Activated CD4-positive, alpha-beta T cell treated with anti-CD3 and anti-CD28 coated beads, Interleukin-10, Interleukin-2, amounts not matched to agents 100 ng/mL and 50 ng/mL, durations not matched to agents 16 hours and 8 hours (primary cell): ENCODE data around the gene CHTF18.
"Not testable (repeated sequence)": the region's sequence is repeated elsewhere in the genome, so short reads cannot be mapped to it uniquely, and the experiment has no call there.

ENCODE experiments used
- DNase-seq: peaks from one replicate; pipeline ENCODE4 v3.0.0-alpha.2; 2020

CHTF18 gene

GRCh38 chr16:788399-789126, at the start of gene CHTF18:
Gene CHTF18, plus strand, starts transcription at chr16:788620. Its CDS starts 65 bp downstream, at chr16:788685.
- peak; percentile 96 for DNase-seq

DNA sequence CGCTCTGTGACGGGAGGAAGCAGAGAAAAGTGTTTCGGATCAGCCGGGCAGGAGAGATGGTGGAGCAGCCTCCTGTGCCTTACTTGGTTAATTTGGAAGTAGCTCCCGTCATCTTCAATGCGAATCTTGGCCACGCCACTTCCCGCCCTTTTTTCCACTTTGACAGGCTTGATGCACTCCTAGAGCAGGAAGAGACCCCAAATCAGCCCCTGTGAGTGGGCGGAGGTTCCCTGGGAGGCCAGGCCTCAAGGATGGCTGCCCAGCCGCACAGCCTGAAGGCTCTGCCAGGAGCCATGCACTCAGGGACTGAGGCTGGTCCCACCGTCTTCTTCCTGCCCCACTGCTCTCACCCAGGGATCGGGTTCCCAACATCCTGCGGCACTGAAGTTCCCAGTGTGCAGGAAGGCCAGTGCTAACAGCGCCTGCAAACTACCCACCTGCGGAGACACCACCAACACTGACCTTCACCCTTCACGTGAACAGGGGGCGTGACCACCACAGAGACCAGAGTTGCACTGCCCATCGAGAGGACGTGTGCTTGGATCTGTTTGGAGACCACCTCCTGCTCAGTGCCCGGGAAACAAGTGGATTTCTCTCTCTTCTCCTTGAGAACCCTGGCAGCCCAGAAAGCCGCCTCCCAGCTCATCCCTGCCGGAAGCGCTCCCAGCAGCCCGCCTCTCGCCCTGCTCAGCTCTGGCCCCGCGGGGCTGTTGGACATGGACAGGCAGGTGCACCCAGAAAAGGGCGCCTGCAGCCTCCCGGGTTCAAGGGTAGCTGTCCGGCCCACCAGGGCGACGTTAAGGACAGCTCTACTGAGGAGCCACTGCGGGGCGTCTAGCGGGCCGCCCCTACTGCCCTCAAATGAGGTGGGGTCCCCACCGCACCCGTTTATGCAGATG, 48.6 kb upstream of the CHTF18 start:
- DNase-seq = no peak

- DNase-seq = no peak
Observed at GRCh38 chr16:740459-740763, 48.0 kb upstream of the CHTF18 start.

DNA sequence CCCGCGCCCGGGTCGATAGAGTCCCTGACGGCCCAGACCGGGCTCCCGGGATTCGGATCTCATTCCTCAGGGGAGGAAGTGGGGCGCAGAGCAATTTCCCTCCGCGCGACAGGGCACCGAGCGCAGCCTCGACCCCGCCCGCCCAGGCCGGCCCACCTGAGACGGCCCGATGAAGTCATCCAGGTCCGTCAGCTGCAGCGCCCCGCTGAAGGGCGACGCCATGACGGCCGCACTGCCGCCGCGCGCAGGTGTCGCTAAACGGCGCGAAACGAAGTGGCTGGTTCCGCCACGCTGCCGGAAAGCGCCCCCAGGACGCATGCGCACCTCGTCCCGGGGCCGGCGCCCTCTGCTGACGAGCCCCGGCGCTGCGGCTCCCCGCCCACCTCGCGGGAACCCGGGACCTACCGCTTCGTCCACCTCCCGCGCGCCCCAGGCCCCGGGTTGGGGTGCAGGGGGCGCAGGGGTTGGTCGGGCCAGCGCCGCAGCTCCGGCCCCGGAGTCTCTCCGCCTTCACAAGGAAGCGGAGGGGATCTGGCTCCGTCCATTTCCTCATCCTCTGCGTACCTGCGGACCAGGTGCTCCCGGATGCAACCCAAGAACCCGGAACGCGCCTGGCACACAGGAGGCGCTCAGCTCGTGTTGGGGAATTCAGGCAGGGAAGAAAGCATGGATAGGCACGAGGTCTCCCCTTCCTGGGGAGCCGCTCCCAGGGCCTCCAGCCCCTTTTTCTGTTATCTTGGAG, 47.5 kb upstream of the CHTF18 start, which contains the start of gene CIAO3:
CIAO3 (minus strand) TSS at position 234 of the 742 bp plus-strand sequence; CDS start at position 222, 12 bp downstream.
- peak; percentile 94 for DNase-seq

GRCh38 chr16:741986-742629, 46.3 kb upstream of the CHTF18 start:
- no peak for DNase-seq

DNA sequence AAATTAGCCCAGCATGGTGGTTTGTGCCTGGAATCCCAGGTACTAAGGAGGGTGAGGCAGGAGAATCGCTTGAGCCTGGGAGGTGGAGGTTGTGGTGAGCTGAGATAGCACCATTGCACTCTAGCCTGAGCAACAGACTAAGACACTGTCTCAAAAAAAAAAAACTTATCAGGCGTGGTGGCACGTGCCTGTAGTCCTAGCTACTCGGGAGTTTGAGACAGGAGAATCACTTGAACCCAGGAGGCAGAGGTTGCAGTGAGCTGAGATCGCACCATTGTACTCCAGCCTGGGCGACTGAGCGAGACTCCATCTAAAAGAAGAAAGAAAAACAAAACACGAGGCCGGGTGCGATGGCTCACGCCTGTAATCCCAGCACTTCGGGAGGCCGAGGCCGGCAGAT, 45.5 kb upstream of the CHTF18 start:
- DNase-seq = not testable (repeated sequence)

GRCh38 chr16:743794-744500, 44.5 kb upstream of the CHTF18 start:
- no peak for DNase-seq

DNA sequence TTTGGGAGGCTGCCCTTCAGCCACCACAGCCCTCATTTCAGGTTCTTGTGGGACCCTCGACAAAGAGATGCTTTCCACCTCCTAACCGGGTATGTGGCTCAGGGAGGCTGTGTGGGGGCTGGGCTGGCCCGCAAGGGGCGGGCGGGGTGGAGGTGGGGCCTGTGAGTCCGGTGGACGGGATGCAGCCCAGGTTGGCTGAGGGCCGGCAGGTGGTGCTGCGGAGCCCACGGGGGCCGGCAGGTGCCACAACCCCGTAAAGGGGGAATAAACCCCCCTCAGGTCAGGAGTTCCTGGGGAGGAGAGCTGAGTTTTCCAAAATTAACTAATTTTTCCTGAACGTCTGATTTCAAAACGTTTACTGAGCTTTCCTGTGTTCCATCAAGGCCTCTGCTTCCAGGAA, 42.7 kb upstream of the CHTF18 start:
- peak; percentile 50 for DNase-seq

GRCh38 chr16:746637-747036, 41.8 kb upstream of the CHTF18 start:
- no peak for DNase-seq

DNA sequence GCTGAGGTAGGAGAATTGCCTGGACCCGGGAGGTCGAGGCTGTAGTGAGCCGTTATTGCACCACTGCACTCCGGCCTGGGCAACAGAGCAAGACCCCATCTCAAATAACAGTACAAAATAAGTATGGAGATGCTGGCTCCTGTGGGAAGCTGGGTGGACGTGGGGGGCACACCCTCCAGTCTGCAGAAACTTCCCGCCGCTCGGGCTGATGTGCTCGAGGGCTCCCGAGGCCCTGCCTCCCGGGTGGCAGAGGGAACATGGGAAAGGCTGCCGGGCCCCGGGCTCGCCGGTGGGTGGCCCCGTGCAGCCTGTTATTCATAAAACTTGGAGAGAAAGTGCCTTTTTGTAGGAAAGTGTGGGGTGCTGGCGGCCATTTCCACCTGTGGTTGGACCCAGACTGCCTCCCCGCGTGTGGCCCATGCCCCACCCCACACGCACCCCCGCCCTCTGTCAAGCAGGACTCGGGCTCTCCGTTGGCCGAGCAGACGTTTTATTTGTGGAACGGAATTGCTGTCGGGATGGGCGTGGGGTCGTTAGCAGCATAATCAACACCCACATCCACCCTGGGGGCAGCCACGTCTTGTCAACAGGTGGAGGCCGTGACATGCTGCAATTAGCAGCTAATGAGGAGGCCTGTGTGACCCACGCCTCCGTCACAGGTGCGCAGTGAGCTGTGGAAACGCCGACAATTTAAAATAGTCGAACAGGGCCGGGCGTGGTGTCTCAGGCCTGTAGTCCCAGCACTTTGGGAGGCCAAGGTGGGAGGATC, 40.3 kb upstream of the CHTF18 start:
- DNase-seq = no peak

DNA sequence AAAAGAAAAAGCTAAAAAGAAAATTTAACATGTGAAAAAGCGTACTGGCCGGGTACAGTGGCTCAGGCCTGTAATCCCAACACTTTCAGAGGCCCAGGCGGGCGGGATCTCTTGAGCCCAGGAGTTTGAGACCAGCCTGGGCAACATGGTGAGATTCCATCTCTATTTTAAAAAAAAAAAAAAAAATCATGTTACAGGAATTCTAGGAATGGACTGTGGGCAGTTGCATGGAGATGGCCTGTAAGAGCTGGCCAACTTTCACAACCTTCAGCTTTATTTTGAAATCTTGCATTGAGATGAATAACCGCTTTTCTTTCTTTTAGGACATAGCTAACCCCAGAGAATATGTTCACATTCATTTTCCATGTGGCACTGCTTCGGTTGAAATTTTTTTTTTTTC, 39.4 kb upstream of the CHTF18 start:
- no peak for DNase-seq

GRCh38 chr16:750485-750884, 37.9 kb upstream of the CHTF18 start:
- no peak for DNase-seq

GRCh38 chr16:751152-752006, 37.0 kb upstream of the CHTF18 start:
- DNase-seq = no peak

DNA sequence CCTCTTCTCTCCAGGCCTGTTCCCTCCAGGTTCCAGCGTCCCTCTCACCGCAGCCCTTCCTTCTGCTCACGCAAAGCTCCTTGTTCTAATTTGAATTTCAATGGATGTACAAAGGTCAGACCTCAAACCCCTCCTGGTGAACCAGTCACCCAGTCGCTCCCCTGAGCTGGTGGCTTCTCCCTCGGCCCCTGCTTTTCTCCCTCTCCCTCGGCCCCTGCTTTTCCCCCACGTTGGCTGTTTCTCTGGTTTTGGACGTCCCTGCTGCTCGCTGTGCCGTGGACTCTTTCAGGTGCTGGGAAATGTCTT, 36.5 kb upstream of the CHTF18 start:
- no peak for DNase-seq

GRCh38 chr16:754121-754607, 34.3 kb upstream of the CHTF18 start:
- not testable (repeated sequence) for DNase-seq

DNA sequence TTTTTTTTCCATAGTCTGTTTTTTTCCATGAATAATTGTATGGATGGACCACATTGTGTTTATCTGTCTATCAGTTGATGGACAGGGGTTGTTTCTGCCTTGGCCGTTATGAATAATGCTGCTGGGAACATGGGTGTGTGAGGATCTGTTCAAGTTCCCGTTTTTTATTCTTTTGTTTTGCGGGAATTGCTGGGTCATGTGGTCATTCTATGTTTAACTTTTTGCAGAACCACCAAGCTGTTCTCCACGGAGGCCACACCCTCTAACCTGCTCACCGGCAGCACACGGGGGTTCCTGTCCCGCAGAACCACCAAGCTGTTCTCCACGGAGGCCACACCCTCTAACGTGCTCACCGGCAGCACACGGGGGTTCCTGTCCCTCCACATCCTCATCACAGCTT, 33.8 kb upstream of the CHTF18 start:
- DNase-seq = no peak

- no peak for DNase-seq
Observed at GRCh38 chr16:756428-756827, 32.0 kb upstream of the CHTF18 start.

DNA sequence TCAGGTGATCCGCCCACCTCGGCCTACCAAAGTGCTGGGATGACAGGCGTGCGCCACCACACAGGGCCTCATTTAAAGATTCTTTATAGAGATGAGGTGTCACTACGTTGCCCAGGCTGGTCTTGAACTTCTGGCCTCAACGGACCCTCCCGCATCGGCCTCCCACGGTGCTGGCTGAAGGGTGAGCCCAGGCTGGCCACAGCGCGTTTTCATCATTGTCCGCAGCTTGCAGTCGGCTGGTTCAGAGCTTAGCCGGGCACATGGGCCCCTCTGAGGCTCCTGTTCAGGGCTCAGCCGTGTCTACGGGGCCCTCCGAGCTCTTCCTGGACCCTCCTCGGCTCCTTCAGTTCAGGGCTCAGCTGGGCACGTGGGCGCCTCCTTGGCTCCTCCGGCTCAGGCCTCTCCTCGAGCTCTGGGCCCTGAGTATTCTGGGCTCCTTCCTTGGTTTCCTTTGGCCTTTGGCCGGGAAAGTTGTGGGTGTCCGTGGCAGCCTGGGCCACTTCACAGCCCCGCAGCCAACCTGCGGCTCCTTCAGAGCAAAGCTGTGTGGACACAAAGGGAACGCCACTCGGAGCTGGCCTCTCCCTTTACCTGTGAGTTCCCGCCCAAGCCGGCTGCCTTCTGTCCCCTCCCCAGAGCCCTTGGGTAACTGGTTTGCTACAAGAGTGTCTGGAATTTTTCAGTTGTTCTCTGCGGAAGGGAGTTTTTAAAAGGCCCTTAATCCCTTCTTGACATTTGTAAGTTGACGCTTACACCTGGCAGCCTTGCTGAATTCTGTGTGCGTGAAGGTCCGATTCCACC, 29.1 kb upstream of the CHTF18 start:
- no peak for DNase-seq

DNA sequence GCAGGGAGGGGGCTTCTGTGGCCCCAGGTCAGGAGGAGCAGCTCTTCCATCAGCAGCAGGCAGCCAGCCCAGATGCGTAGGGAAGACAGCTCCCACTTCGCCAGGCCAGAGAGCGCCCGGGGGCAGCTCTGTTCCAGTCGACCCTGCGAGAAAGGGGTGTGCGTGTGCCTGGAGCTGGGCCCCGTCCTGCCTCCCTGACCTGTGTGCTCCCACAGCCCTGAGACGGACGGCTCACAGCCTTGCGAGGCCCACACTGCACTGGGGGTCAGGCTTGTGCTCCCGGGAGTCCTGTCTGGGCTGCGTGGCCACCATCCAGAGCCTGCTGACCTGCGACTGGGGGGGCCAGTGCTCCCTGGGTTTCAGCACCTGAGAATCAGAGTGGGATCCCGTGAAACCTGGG, 28.4 kb upstream of the CHTF18 start:
- no peak for DNase-seq
